Endothelial cell of umbilical vein (primary cell): ENCODE results near the gene UVRAG. TPM values are rescaled to one million over a fixed set of nuclear protein-coding genes. Genes with fewer than 3 reads are reported as not detected.

ENCODE experiments used
- BruUV-seq: library from RNA; stranded (reverse); fragments of 400-500 nt; replicated peaks from 2 replicates; lab custom pipeline; 2021; lab: Mats Ljungman, UMichigan
- CTCF ChIA-PET: fragments of 300-600, 350-600 bp; sonication (Branson Sonifier 250); formaldehyde crosslinking; loops from one replicate; lab custom pipeline; 2021; ENCODE audit warnings: antibody characterized with exemption, inconsistent platforms; lab: Charles Lee
- POLR2A ChIA-PET: fragments of 300-600, 350-600 bp; sonication (Branson Sonifier 250); formaldehyde crosslinking; loops from one replicate; lab custom pipeline; 2021; ENCODE audit warnings: antibody characterized with exemption, inconsistent platforms; lab: Charles Lee
- DNase-seq: peaks from one replicate; pipeline ENCODE4 v3.0.0-alpha.2; 2011; ENCODE audit warnings: low read depth, low spot score
- FAIRE-seq: peaks from 2 replicates; lab custom pipeline; 2011; peaks lifted over from hg19 to GRCh38; lab: Jason Lieb, UNC
- H2AFZ ChIP-seq: 2 replicates; pipeline ENCODE4 v1.6.0; 2012; ENCODE audit warnings: low read depth, low read length, control low read depth, inconsistent platforms
- H3K27ac ChIP-seq: 2 replicates; pipeline ENCODE4 v1.5.1; 2011; ENCODE audit warnings: low read depth, mild to moderate bottlenecking, control low read depth, low read length, moderate library complexity; ENCODE audit not compliant: insufficient read depth
- H3K27me3 ChIP-seq, 2 experiments: 2 replicates each; pipeline versions ENCODE4 v1.6.0 to v1.6.1; 2011; ENCODE audit warnings: low read length in 2 of 2, mixed read lengths in 1 of 2; ENCODE audit not compliant: control insufficient read depth in 2 of 2, insufficient read depth in 2 of 2
- H3K36me3 ChIP-seq, 2 experiments: 2 replicates in 1 of 2; 3 replicates in 1 of 2; pipeline ENCODE4 v1.5.1; 2011; ENCODE audit warnings: low read length in 2 of 2, mild to moderate bottlenecking in 1 of 2, moderate library complexity in 1 of 2; ENCODE audit not compliant: control insufficient read depth in 2 of 2, insufficient read depth in 2 of 2; ENCODE audit errors: extremely low read depth in 1 of 2
- H3K4me1 ChIP-seq: 3 replicates; pipeline ENCODE4 v1.5.1; 2011; ENCODE audit warnings: mild to moderate bottlenecking, low read length; ENCODE audit not compliant: control insufficient read depth, insufficient read depth; ENCODE audit errors: extremely low read depth
- H3K4me2 ChIP-seq: 2 replicates; pipeline ENCODE4 v1.6.1; 2011; ENCODE audit warnings: low read length, control low read depth, mixed read lengths; ENCODE audit not compliant: insufficient read depth
- H3K4me3 ChIP-seq, 3 experiments: fragments of 200-600 bp in 1 of 3; sonication (generic), shearing (Covaris generic) in 1 of 3; replicated peaks in 1 of 3; 2 replicates each; pipeline ENCODE4 v1.5.1; 2011 to 2016; ENCODE audit warnings: control low read depth in 3 of 3, low read length in 3 of 3, mild to moderate bottlenecking in 2 of 3, inconsistent platforms in 1 of 3, low read depth in 1 of 3, moderate library complexity in 1 of 3; ENCODE audit not compliant: insufficient read depth in 1 of 3
- H3K79me2 ChIP-seq: 2 replicates; pipeline ENCODE4 v1.6.0; 2012; ENCODE audit warnings: low read length, inconsistent platforms; ENCODE audit not compliant: control insufficient read depth, insufficient read depth
- H3K9ac ChIP-seq: replicated peaks from 2 replicates; pipeline ENCODE3; 2011; ENCODE audit warnings: low read length, control low read depth; ENCODE audit not compliant: insufficient read depth; ENCODE audit errors: extremely low read depth
- H3K9me1 ChIP-seq: replicated peaks from 3 replicates; pipeline ENCODE4 v1.6.0; 2011; ENCODE audit warnings: mild to moderate bottlenecking, low read length; ENCODE audit not compliant: control insufficient read depth, insufficient read depth; ENCODE audit errors: extremely low read depth
- H3K9me3 ChIP-seq: replicated peaks from 2 replicates; pipeline ENCODE4 v1.5.1; 2012; ENCODE audit warnings: low read length, inconsistent platforms; ENCODE audit not compliant: control insufficient read depth, insufficient read depth
- H4K20me1 ChIP-seq: replicated peaks from 2 replicates; pipeline ENCODE3; 2011; ENCODE audit warnings: mild to moderate bottlenecking, low read length; ENCODE audit not compliant: control insufficient read depth, insufficient read depth; ENCODE audit errors: extremely low read depth
- EZH2 ChIP-seq: IDR thresholded peaks from 2 replicates; pipeline ENCODE4 v1.6.1; 2012; ENCODE audit warnings: borderline replicate concordance, low read depth, mild to moderate bottlenecking, moderate library complexity, low read length, inconsistent platforms; ENCODE audit not compliant: severe bottlenecking
- FOS ChIP-seq: IDR thresholded peaks from 2 replicates; pipeline ENCODE4 v1.6.1; 2011; ENCODE audit warnings: mild to moderate bottlenecking, low read length, moderate library complexity, borderline replicate concordance; ENCODE audit not compliant: insufficient read depth
- GATA2 ChIP-seq: IDR thresholded peaks from 2 replicates; pipeline ENCODE4 v1.7.0; 2011; ENCODE audit warnings: low read depth, mild to moderate bottlenecking, moderate library complexity, mixed read lengths, low read length; ENCODE audit not compliant: insufficient read length, insufficient read depth
- JUN ChIP-seq: IDR thresholded peaks from 2 replicates; pipeline ENCODE4 v1.6.1; 2011; ENCODE audit warnings: borderline replicate concordance, low read depth; ENCODE audit not compliant: insufficient read length, insufficient read depth
- MYC ChIP-seq: IDR thresholded peaks from one replicate; pipeline ENCODE4 v1.6.1; 2011; ENCODE audit warnings: mild to moderate bottlenecking, low read depth, low read length
- POLR2A ChIP-seq: IDR thresholded peaks from 2 replicates; pipeline ENCODE4 v1.6.1; 2012; ENCODE audit warnings: low read depth, mild to moderate bottlenecking, control low read depth, low read length
- POLR2AphosphoS5 ChIP-seq: IDR thresholded peaks from 2 replicates; pipeline ENCODE4 v1.6.1; 2012; ENCODE audit warnings: low read depth, mild to moderate bottlenecking, control low read depth, low read length, moderate library complexity; ENCODE audit not compliant: insufficient read depth
- dilution Hi-C: fragments of 300-500 bp; cut with MboI; formaldehyde crosslinking; loops from one replicate; pipeline ENCODE4 v1.15.0; 2019; ENCODE audit warnings: low sequenced_read_pairs; ENCODE audit not compliant: extremely low pct_ligation_motif_present
- intact Hi-C: fragments of 100-400 bp; cut with micrococcal nuclease; formaldehyde crosslinking; loops from one replicate; pipeline ENCODE4 v1.10.0; 2022
- polyA plus RNA-seq, 4 experiments: library from polyadenylated mRNA; depleted of rRNA in 3 of 4; stranded (reverse) in 3 of 4; unstranded in 1 of 4; fragments of >200 nt; gene quantifications; 2 replicates each; pipeline versions ENCODE4 v1.2.1 to v1.2.3, GENCODE V29; 2011 to 2012; ENCODE audit warnings: missing spikeins in 1 of 4
- total RNA-seq: library from RNA; stranded (reverse); gene quantifications from 2 replicates; pipeline ENCODE4 v1.2.3, GENCODE V29; 2021
- TF ChIP-seq, protein P1 (sequence below), 2 donors: IDR thresholded peaks; 1 replicate in 1 of 2; 2 replicates in 1 of 2; pipeline ENCODE4 v1.5.1; 2011; ENCODE audit warnings: low read length in 2 of 2, mild to moderate bottlenecking in 2 of 2, moderate library complexity in 2 of 2, control low read depth in 1 of 2, inconsistent platforms in 1 of 2, low read depth in 1 of 2; ENCODE audit not compliant: insufficient read depth in 1 of 2; ENCODE audit errors: extremely low read depth in 1 of 2
- TF ChIP-seq, protein P2 (sequence below): IDR thresholded peaks from 2 replicates; pipeline ENCODE4 v1.6.1; 2011; ENCODE audit not compliant: insufficient read depth, insufficient read length

Gene UVRAG
- total and polyA plus RNA-seq, 2 donors (not counting 3 experiments of a cell fraction or from before 2014, with no cell fraction given): 21.2 to 65.6 TPM

- dilution Hi-C loops: no loop called here
- DNase-seq (no peak), FAIRE-seq (no peak)
- BruUV-seq: no TSS peak
- H3K36me3 ChIP-seq: no peaks in the 10 kb centered on the region
- no peak overlapping the region for H3K9ac ChIP-seq
- intact Hi-C loops: no loop called here
- H3K4me1 ChIP-seq: peaks cover 12% of the 10 kb centered on the region
- no peak overlapping the region for H3K27ac ChIP-seq
- no peaks in the 10 kb centered on the region for H3K27me3 ChIP-seq
- H3K79me2 ChIP-seq: peaks cover 8% of the 10 kb centered on the region
- no peaks in the 10 kb centered on the region for H3K9me1 ChIP-seq
- TF ChIP-seq, protein P1, sequence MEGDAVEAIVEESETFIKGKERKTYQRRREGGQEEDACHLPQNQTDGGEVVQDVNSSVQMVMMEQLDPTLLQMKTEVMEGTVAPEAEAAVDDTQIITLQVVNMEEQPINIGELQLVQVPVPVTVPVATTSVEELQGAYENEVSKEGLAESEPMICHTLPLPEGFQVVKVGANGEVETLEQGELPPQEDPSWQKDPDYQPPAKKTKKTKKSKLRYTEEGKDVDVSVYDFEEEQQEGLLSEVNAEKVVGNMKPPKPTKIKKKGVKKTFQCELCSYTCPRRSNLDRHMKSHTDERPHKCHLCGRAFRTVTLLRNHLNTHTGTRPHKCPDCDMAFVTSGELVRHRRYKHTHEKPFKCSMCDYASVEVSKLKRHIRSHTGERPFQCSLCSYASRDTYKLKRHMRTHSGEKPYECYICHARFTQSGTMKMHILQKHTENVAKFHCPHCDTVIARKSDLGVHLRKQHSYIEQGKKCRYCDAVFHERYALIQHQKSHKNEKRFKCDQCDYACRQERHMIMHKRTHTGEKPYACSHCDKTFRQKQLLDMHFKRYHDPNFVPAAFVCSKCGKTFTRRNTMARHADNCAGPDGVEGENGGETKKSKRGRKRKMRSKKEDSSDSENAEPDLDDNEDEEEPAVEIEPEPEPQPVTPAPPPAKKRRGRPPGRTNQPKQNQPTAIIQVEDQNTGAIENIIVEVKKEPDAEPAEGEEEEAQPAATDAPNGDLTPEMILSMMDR (IDR thresholded peaks at IDR 0.05; ENCODE audit: extremely low read depth in 1 of 2, insufficient read depth in 1 of 2, low read depth in 1 of 2, low read length in 2 of 2): no peak
- no peak for TF ChIP-seq JUN
- TF ChIP-seq MYC: no peak
- no peak for TF ChIP-seq POLR2AphosphoS5
- TF ChIP-seq FOS: no peak
- TF ChIP-seq GATA2: no peak
- TF ChIP-seq EZH2: no peak
- TF ChIP-seq, protein P2, sequence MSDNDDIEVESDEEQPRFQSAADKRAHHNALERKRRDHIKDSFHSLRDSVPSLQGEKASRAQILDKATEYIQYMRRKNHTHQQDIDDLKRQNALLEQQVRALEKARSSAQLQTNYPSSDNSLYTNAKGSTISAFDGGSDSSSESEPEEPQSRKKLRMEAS: no peak
- TF ChIP-seq POLR2A: no peak
- no peak overlapping the region for H2AFZ ChIP-seq
- H4K20me1 ChIP-seq: no peaks in the 10 kb centered on the region
- ChIA-PET POLR2A (no interaction called here), CTCF (interaction anchor here (0.9 to 1.6 kb wide), 3 partner anchors 15 to 48 kb away, joined by 3 to 5 read pairs (median 3); no protein-coding TSS in a partner anchor)
- H3K4me2 ChIP-seq: no peak overlapping the region
- no peak overlapping the region for H3K4me3 ChIP-seq
- H3K9me3 ChIP-seq: no peaks in the 10 kb centered on the region
Observed at GRCh38 chr11:76104285-76104684, 289.3 kb downstream of the UVRAG start.
